Measurements from ENCODE around the gene ZNF784.
"Not testable (repeated sequence)": the region's sequence is repeated elsewhere in the genome, so short reads cannot be mapped to it uniquely, and the experiment has no call there.

Gene ZNF784

GRCh38 chr19:55585658-55586339, 38.6 kb downstream of the ZNF784 start:
- DNase-seq (ENCODE audit: low read depth, low spot score) = no peak

DNA sequence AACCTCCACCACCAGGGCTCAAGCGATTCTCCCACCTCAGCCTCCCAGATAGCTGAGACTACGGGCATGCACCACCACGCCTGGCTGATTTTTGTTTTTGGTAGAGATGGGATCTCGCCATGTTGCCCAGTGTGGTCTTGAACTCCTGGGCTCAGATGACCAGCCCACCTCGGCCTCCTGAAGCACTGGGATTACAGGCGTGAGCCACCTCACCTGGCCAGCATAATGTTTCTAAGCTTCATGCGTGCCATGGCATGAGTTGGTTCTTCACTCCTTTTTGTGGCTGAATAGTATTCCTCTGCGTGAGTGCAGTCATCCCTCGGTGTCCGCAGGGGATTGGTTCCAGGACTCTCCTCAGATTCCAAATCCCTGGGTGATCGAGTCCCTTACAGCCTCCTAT, 39.5 kb downstream of the ZNF784 start:
- no peak for DNase-seq (ENCODE audit: low read depth, low spot score)

GRCh38 chr19:55583897-55584296, 40.5 kb downstream of the ZNF784 start:
- not testable (repeated sequence) for DNase-seq (ENCODE audit: low read depth, low spot score)

GRCh38 chr19:55582284-55582683, 42.1 kb downstream of the ZNF784 start:
- DNase-seq (ENCODE audit: low read depth, low spot score) = not testable (repeated sequence)

DNA sequence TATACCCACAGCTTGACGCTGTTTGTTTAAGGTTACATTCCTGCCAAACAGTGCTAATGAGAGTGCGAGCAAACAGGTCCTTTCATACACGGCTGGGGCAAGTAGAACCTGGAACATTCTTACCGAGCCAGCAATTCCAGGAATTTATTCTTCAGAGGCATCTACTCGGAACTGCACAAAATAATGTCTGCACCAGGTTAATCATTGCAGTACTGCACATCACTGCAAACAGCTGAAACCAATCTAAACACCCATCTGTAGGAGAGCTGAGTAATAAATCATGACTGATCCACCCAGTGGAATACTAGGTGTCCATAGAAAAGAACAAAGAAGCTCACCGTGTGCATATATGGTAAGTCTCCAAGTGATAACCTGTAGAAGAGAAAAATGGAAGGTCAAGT, 42.5 kb downstream of the ZNF784 start:
- no peak for DNase-seq (ENCODE audit: low read depth, low spot score)

DNA sequence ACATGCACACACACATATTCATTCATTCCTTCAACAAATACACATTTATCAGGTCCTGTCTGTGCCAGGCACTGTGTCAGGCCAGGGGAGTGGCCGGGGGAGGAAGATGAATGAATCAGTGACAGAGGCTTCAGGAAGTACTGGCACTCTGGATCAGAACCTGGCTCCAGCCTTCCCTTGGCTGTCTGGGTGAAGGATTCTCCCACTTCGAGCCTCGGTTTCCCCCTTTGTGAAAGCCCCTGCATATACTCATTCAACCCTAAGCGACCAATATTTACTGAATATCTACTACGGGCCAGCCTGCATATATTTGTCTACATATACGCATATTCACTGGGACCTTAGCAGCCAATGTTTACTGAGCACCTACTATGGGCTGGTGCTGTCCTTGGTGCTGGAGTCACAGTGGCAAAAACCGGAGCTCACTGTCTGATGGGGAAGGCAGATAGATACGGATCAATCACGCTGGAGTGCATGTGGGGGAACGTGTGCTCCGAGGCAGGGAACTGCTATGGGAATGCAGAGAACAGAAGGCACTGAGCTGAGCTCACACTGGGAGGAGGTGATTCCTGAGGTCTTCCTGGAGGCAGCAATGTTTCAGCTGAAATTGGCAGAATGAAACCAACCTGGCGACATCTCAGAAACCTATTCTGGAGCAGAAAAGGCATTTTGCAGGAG, 43.1 kb downstream of the ZNF784 start:
- DNase-seq (ENCODE audit: low read depth, low spot score) = no peak

DNA sequence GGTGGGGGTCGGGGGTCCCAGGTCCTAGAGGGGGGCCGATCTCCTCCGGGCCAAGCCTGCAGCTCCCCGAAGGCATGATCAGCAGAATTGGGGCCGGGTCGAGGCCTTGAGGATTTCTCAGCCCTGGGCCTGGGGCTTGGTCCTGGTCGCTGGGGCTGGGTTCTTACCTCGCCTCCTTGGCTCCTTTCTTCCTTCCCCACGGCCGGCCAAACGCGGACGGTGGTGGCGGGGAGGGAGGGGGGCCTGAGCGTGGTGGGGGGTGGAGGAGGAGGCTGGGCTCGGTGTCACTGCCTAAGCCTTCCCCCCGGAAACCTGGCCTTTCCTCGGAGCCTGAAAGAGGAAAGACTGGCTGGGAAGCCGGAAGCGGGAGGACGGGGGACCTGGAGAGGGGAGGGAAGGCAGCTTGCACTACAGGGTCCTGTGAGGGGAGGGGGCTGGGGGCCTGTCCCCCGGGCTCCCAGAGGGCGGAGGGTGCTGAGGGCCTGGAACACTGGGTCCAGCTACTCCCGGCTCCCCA, 43.7 kb downstream of the ZNF784 start, which contains the start of gene ZNF579:
Gene ZNF579 (minus strand): TSS at position 221 of the 517 bp plus-strand sequence. CDS start 1,209 bp downstream, outside the sequence.
- peak; percentile 60 for DNase-seq (ENCODE audit: low read depth, low spot score)

GRCh38 chr19:55579766-55580621, 44.4 kb downstream of the ZNF784 start:
- no peak for DNase-seq (ENCODE audit: low read depth, low spot score)

- DNase-seq (ENCODE audit: low read depth, low spot score) = no peak
These were observed 45.3 kb downstream of the ZNF784 start for GRCh38 chr19:55578761-55579747.

- DNase-seq (ENCODE audit: low read depth, low spot score) = no peak
These were observed 46.2 kb downstream of the ZNF784 start for GRCh38 chr19:55578031-55578760.

- DNase-seq (ENCODE audit: low read depth, low spot score) = no peak
These were observed 47.6 kb downstream of the ZNF784 start for GRCh38 chr19:55576746-55577145.

GRCh38 chr19:55573929-55574328, 50.4 kb downstream of the ZNF784 start:
- not testable (repeated sequence) for DNase-seq (ENCODE audit: low read depth, low spot score)
